PC-9 (cell line): ENCODE results near the gene RNF4. TPM values are rescaled to one million over a fixed set of nuclear protein-coding genes. Genes with fewer than 3 reads are reported as not detected.

Experiments used
- BruUV-seq: library from RNA; stranded (reverse); fragments of 400-500 nt; replicated peaks from 2 replicates; lab custom pipeline; 2021; lab: Mats Ljungman, UMichigan
- CTCF ChIA-PET: fragments of 300-600 bp; sonication (Branson Sonifier 250); formaldehyde crosslinking; loops from one replicate; lab custom pipeline; 2022; ENCODE audit warnings: antibody characterized with exemption; lab: Charles Lee
- POLR2A ChIA-PET: fragments of 300-600 bp; sonication (Branson Sonifier 250); formaldehyde crosslinking; loops from one replicate; lab custom pipeline; 2022; ENCODE audit warnings: antibody characterized with exemption; ENCODE audit not compliant: unreplicated experiment; lab: Charles Lee
- DNase-seq, 2 experiments: peaks; one replicate each; pipeline versions ENCODE4 v3.0.0 to v3.0.0-alpha.2; 2015 to 2022; ENCODE audit warnings: mixed read lengths in 1 of 2
- H2AFZ ChIP-seq: fragments of 200-600 bp; sonication (generic); 2 replicates; pipeline ENCODE4 v1.8.1; 2017; ENCODE audit warnings: antibody characterized with exemption
- H3F3A ChIP-seq: fragments of 200-600 bp; sonication (generic); 2 replicates; pipeline ENCODE4 v1.8.1; 2017; ENCODE audit warnings: antibody characterized with exemption, mild to moderate bottlenecking, low read depth; ENCODE audit not compliant: insufficient read depth
- H3K27ac ChIP-seq: fragments of 200-600 bp; sonication (generic); 2 replicates; pipeline ENCODE4 v1.6.1; 2016; ENCODE audit warnings: mixed run types
- H3K27me3 ChIP-seq: fragments of 200-600 bp; sonication (generic); 2 replicates; pipeline ENCODE4 v1.6.1; 2016; ENCODE audit warnings: low read depth, mixed run types; ENCODE audit not compliant: insufficient read depth
- H3K36me3 ChIP-seq: fragments of 200-600 bp; sonication (generic); 2 replicates; pipeline ENCODE4 v1.6.1; 2016; ENCODE audit warnings: low read depth, mixed run types
- H3K4me1 ChIP-seq: fragments of 200-600 bp; sonication (generic); replicated peaks from 2 replicates; pipeline ENCODE4 v1.6.1; 2016; ENCODE audit warnings: mixed run types; ENCODE audit not compliant: insufficient read depth
- H3K4me2 ChIP-seq: fragments of 200-600 bp; sonication (generic); 2 replicates; pipeline ENCODE4 v1.6.1; 2017; ENCODE audit warnings: mixed run types
- H3K4me3 ChIP-seq: fragments of 200-600 bp; sonication (generic); 2 replicates; pipeline ENCODE4 v1.6.1; 2016; ENCODE audit warnings: mixed run types
- H3K79me2 ChIP-seq: fragments of 200-600 bp; sonication (generic); 2 replicates; pipeline ENCODE4 v1.6.1; 2017; ENCODE audit warnings: low read depth, mixed run types
- H3K9me2 ChIP-seq: fragments of 200-600 bp; sonication (generic); 2 replicates; pipeline ENCODE4 v1.8.1; 2017; ENCODE audit warnings: mild to moderate bottlenecking; ENCODE audit not compliant: insufficient read depth
- H3K9me3 ChIP-seq: fragments of 200-600 bp; sonication (generic); 2 replicates; pipeline ENCODE4 v1.8.1; 2016; ENCODE audit warnings: low read depth; ENCODE audit not compliant: insufficient read depth
- H4K20me1 ChIP-seq: fragments of 200-600 bp; sonication (generic); 2 replicates; pipeline ENCODE4 v1.8.1; 2017; ENCODE audit not compliant: insufficient read depth
- EZH2 ChIP-seq: fragments of 200-600 bp; sonication (generic); IDR thresholded peaks from 2 replicates; pipeline ENCODE4 v1.8.0; 2017; ENCODE audit warnings: antibody characterized with exemption, low read depth
- intact Hi-C: fragments of 100-400 bp; cut with micrococcal nuclease; formaldehyde crosslinking; loops from one replicate; pipeline ENCODE4 v1.10.0; 2022; ENCODE audit not compliant: unreplicated experiment
- total RNA-seq: library from RNA; stranded (reverse); gene quantifications from 2 replicates; pipeline ENCODE4 v1.2.3, GENCODE V29; 2021
- TF ChIP-seq, protein P1 (sequence below): fragments of 200-600 bp; sonication (generic); conservative IDR thresholded peaks from 2 replicates; pipeline ENCODE4 v1.6.1; 2017; ENCODE audit warnings: mixed run types, antibody characterized with exemption, mild to moderate bottlenecking, moderate library complexity

The RNF4 gene
- total RNA-seq, 1 experiment from 2014 or later = 63.5 TPM

DNA sequence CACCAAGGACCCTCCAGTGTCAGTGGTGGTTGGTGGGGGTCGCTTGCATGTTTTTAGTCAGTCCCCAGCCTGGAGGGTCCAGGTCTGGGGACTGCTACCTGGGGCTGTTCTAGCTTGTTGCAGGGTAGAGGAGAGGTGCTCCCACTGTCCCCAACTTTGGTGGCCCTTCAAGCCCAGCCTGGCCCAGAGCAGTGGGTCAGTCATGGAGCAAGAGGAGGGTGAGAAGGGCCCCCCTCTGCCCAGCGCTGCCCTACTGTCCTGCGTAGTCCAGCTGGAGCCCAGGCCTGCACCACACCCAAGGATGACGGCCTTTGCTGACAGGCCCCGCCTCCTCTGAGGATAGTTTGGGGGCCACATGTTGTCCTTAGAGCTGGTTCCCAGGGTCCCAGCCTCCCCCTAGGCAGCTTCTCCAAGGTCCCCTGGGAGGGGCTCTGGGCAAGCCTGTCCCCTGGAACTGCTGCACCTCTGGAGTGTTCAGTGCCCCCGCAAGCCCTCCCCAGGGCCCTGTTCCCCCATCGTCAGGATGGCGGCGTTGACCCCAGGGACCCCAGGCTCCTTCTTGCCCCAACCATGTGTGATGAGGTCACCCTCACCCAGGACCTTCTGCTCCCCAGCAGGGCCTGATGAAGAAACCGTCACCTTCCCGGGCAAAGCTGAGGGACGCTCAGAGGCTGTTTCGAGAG lies 43.4 kb upstream of the RNF4 start:
- TF ChIP-seq, protein P1, sequence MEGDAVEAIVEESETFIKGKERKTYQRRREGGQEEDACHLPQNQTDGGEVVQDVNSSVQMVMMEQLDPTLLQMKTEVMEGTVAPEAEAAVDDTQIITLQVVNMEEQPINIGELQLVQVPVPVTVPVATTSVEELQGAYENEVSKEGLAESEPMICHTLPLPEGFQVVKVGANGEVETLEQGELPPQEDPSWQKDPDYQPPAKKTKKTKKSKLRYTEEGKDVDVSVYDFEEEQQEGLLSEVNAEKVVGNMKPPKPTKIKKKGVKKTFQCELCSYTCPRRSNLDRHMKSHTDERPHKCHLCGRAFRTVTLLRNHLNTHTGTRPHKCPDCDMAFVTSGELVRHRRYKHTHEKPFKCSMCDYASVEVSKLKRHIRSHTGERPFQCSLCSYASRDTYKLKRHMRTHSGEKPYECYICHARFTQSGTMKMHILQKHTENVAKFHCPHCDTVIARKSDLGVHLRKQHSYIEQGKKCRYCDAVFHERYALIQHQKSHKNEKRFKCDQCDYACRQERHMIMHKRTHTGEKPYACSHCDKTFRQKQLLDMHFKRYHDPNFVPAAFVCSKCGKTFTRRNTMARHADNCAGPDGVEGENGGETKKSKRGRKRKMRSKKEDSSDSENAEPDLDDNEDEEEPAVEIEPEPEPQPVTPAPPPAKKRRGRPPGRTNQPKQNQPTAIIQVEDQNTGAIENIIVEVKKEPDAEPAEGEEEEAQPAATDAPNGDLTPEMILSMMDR = no peak
- no peak for TF ChIP-seq EZH2
- BruUV-seq = no TSS peak
- H3K4me3 ChIP-seq = no peak overlapping the region

DNA sequence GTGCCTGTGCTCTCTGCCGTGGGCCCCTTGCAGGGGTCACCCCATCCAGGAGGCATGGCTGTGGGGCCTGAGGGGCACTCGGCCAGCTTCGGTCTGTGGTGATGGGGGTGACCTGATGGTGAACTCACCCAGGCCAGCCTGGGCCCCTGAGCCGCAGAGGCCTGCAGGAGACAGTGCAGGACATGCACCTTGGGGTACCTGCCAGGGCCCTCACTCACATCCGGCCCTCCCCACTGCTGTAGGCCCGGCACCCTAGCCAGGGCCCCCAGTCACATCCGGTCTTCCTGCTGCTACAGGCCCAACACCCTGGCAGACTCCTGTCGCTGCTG lies 42.9 kb upstream of the RNF4 start:
- peaks cover 30% of the 10 kb centered on the region for H3K27me3 ChIP-seq
- H3K36me3 ChIP-seq = no peaks in the 10 kb centered on the region
- no peaks in the 10 kb centered on the region for H3K9me2 ChIP-seq
- ChIA-PET POLR2A (no interaction called here), CTCF (no interaction called here)
- H3K4me2 ChIP-seq = no peak overlapping the region
- H3K4me3 ChIP-seq = no peak overlapping the region
- intact Hi-C loops = no loop called here
- TF ChIP-seq EZH2 = no peak
- TF ChIP-seq, protein P1 = no peak
- no peaks in the 10 kb centered on the region for H3K4me1 ChIP-seq
- no peak for DNase-seq
- H2AFZ ChIP-seq = no peak overlapping the region
- H3K9me3 ChIP-seq = no peaks in the 10 kb centered on the region
- no TSS peak for BruUV-seq
- peaks cover 17% of the 10 kb centered on the region for H3F3A ChIP-seq
- H3K79me2 ChIP-seq = no peaks in the 10 kb centered on the region
- H3K27ac ChIP-seq = no peak overlapping the region
- peaks cover 16% of the 10 kb centered on the region for H4K20me1 ChIP-seq

More for the DNA sequence above, 43.4 kb upstream of the RNF4 start:
- H3K27me3 ChIP-seq = peaks cover 35% of the 10 kb centered on the region
- no peaks in the 10 kb centered on the region for H3K9me2 ChIP-seq
- H3K9me3 ChIP-seq = no peaks in the 10 kb centered on the region
- H3K4me2 ChIP-seq = no peak overlapping the region
- intact Hi-C loops = no loop called here
- H3K36me3 ChIP-seq = no peaks in the 10 kb centered on the region
- H2AFZ ChIP-seq = no peak overlapping the region
- CTCF ChIA-PET = interaction anchor here (0.6 kb wide), 1 partner anchor 15 kb away, joined by 9 read pairs; no protein-coding TSS in a partner anchor
- H3K4me1 ChIP-seq = no peaks in the 10 kb centered on the region
- peaks cover 12% of the 10 kb centered on the region for H3F3A ChIP-seq
- peaks cover 14% of the 10 kb centered on the region for H4K20me1 ChIP-seq
- POLR2A ChIA-PET = no interaction called here
- DNase-seq = no peak
- no peaks in the 10 kb centered on the region for H3K79me2 ChIP-seq
- no peak overlapping the region for H3K27ac ChIP-seq

DNA sequence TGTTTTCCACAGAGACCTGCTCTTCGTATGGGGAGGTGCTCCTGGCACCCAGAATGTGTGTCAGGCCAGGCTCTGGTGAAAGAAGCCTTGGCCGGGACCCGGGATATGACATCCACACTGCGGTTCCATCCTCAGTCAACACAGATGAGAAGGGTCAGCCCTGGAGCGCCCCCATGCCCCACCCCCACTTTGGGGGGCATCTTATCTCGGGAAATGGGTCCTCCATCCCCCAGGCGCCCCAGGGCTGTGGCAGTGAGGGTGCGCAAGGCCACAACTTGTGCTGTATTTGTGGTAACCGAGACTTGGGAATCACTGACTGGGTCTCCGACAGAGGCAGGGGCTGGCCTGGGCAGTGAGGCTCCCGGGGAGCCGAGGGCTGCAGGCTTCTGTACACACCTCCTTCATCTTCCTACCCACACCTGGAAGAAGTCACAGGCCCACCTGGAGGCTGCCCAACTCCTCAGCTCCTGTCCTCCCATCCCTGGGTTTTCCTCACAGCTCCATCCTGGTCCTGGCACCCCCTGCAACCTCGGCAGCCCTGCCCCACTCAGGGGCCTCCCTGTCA lies 42.1 kb upstream of the RNF4 start:
- Histone ChIP-seq H4K20me1 (peaks cover 20% of the 10 kb centered on the region), H3K4me1 (no peaks in the 10 kb centered on the region), H3K4me2 (no peak overlapping the region), H3K79me2 (no peaks in the 10 kb centered on the region), H3K4me3 (no peak overlapping the region), H3K36me3 (no peaks in the 10 kb centered on the region), H3K9me2 (no peaks in the 10 kb centered on the region), H3K9me3 (no peaks in the 10 kb centered on the region), H3K27me3 (peaks cover 23% of the 10 kb centered on the region), H3F3A (peaks cover 25% of the 10 kb centered on the region), H3K27ac (no peak overlapping the region), H2AFZ (no peak overlapping the region)
- intact Hi-C loops = no loop called here
- DNase-seq = no peak
- CTCF ChIA-PET = no interaction called here
- TF ChIP-seq, protein P1 = no peak
- TF ChIP-seq EZH2 = no peak
- BruUV-seq = no TSS peak
- POLR2A ChIA-PET = no interaction called here
